AG10803 (cell line): ENCODE data around the gene FBXW8.

ENCODE experiments used
- DNase-seq: peaks from one replicate; pipeline ENCODE4 v3.0.0; 2010; ENCODE audit warnings: low read depth
- H3K4me3 ChIP-seq: 2 replicates; pipeline ENCODE4 v1.5.1; 2011; ENCODE audit warnings: mild to moderate bottlenecking, low read length, control low read depth
- TF ChIP-seq, protein P1 (sequence below): conservative IDR thresholded peaks from 2 replicates; pipeline ENCODE4 v1.5.1; 2011; ENCODE audit warnings: mild to moderate bottlenecking, low read length, control low read depth, inconsistent platforms

Gene FBXW8

GRCh38 chr12:117015811-117016210 is 105.1 kb downstream of the FBXW8 start:
- no peak overlapping the region for H3K4me3 ChIP-seq
- no peak for DNase-seq
- TF ChIP-seq, protein P1, sequence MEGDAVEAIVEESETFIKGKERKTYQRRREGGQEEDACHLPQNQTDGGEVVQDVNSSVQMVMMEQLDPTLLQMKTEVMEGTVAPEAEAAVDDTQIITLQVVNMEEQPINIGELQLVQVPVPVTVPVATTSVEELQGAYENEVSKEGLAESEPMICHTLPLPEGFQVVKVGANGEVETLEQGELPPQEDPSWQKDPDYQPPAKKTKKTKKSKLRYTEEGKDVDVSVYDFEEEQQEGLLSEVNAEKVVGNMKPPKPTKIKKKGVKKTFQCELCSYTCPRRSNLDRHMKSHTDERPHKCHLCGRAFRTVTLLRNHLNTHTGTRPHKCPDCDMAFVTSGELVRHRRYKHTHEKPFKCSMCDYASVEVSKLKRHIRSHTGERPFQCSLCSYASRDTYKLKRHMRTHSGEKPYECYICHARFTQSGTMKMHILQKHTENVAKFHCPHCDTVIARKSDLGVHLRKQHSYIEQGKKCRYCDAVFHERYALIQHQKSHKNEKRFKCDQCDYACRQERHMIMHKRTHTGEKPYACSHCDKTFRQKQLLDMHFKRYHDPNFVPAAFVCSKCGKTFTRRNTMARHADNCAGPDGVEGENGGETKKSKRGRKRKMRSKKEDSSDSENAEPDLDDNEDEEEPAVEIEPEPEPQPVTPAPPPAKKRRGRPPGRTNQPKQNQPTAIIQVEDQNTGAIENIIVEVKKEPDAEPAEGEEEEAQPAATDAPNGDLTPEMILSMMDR: no peak

DNA sequence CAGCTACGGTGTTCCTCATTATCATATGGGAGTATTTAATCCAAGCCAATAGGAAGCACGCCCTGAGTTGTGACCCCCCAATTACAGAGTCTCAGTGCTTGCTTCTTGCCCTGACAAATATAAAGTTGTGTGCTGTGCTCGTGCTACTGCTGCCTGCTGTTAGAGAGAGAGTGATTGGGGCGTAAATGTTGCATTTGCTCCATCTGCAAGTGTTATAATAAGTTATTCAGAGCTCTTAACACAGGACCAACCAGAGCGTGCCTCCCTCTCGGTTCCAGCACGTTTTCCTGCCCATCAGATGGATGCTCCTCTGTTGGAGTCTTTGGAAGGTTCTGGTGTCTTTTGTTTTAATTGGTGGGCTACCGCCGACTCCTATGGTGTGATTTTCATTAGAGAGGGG is 107.1 kb downstream of the FBXW8 start:
- H3K4me3 ChIP-seq: no peak overlapping the region
- no peak for DNase-seq
- TF ChIP-seq, protein P1: no peak

DNA sequence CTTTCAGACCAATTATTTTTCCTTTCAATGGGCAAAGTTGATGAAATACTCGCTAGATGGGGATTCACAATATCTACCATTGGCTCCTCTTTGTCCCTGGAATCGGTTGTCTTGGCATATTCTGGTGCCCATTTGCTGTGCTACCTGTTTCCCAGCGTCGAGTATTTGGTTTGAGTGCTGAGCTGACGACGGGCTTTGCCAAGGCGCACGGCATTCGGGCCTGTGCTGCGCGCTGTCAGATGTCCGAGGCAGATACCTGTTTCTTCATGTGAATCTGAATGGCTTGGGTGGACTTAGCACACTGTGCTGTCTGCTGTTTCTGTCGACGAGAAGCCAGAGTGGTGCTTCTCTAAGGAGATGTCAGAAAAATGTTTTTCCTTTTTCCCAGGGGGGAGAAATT is 107.5 kb downstream of the FBXW8 start:
- H3K4me3 ChIP-seq: no peak overlapping the region
- TF ChIP-seq, protein P1: no peak
- no peak for DNase-seq

- TF ChIP-seq, protein P1: no peak
- no peak for DNase-seq
- H3K4me3 ChIP-seq: no peak overlapping the region
Observed at GRCh38 chr12:117018685-117019084, 107.9 kb downstream of the FBXW8 start.

GRCh38 chr12:117019866-117020265 is 109.1 kb downstream of the FBXW8 start:
- H3K4me3 ChIP-seq: no peak overlapping the region
- TF ChIP-seq, protein P1: no peak
- DNase-seq: no peak

- no peak for DNase-seq
- TF ChIP-seq, protein P1: no peak
- H3K4me3 ChIP-seq: no peak overlapping the region
Observed at GRCh38 chr12:117020536-117021220, 109.9 kb downstream of the FBXW8 start.

DNA sequence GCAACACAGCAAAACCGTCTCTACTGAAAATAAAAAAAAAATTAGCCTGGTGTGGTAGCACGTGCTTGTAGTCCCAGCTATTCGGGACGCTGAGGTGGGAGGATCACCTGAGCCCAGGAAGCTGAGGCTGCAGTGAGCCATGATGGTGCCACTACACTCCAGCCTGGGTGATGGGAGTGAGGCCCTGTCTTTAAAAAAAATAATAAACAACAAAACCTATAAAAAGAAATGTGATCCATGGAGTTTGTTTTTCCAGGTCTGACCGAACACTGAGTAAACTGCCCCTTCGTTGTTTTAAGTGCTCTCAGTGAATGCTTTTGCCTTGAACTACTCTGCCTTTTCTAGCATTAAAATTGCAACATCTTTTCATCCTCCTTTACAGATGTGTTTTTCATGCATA is 111.7 kb downstream of the FBXW8 start:
- DNase-seq: no peak
- no peak overlapping the region for H3K4me3 ChIP-seq
- TF ChIP-seq, protein P1: no peak
